ENCODE data around the gene ADAMTS17. TPM values are rescaled to one million over a fixed set of nuclear protein-coding genes. Genes with fewer than 3 reads are reported as not detected.

The ADAMTS17 gene
- total and polyA plus RNA-seq, 2 experiments from 2014 or later: 3.7 to 4.4 TPM

DNA sequence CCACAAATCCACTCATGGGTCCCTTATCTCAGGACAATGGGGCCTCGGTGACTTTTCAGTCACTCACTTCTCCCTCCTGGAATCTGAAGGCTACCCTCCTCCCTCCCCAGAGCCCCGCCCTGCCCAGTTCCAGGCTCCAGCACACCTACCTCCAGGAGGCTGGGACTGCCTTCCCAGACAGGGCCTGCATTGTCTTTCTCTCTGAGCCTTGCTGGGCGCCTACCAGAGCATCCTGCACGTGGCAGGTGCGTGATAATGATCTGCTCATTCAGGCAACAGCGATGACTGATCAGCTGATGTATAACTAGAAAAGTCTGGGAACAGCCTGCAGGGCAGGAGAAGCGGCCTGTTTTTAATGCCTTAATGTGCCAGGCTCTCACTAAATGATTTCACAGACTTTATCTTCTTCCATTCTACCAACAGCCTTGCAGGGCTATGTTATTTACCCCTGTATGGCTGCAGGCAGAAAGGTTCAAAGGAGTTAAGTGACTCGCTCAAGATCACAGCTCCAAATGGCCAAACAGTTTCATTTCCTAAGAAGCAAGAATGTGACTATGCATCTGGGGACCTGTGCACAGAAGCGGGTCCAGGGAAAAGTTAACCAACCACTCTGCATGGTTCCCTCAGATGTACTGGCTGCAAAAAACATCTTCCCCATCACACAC lies 6.3 kb downstream of the ADAMTS17 start:
- H3K4me2 ChIP-seq: no peak overlapping the region
- H3K4me1 ChIP-seq (ENCODE audit: insufficient read depth): no peaks in the 10 kb centered on the region
- 69% methylated on average over 9 of the region's 9 CpGs for WGBS (ENCODE audit: low lambda C conversion rate, missing lambda C conversion rate)
- H4K20me1 ChIP-seq (ENCODE audit: insufficient read depth, poor library complexity, severe bottlenecking): no peaks in the 10 kb centered on the region
- H3K27me3 ChIP-seq: no peaks in the 10 kb centered on the region
- H3K4me3 ChIP-seq: no peak overlapping the region
- no peak for TF ChIP-seq CTCF (IDR thresholded peaks at IDR 0.05; ENCODE audit: poor library complexity)
- TF ChIP-seq EZH2phosphoT487 (IDR thresholded peaks at IDR 0.05; ENCODE audit: low read depth, severe bottlenecking, unreplicated experiment): no peak
- no peak for TF ChIP-seq EZH2 (IDR thresholded peaks at IDR 0.05; ENCODE audit: borderline replicate concordance)
- no peak overlapping the region for H3K27ac ChIP-seq
- no peak overlapping the region for H2AFZ ChIP-seq
- no peaks in the 10 kb centered on the region for H3K9me3 ChIP-seq (ENCODE audit: low read depth)
- H3K9me2 ChIP-seq (replicated peaks; ENCODE audit: insufficient read depth): no peaks in the 10 kb centered on the region
- no peaks in the 10 kb centered on the region for H3K79me2 ChIP-seq
- no peaks in the 10 kb centered on the region for H3K36me3 ChIP-seq (replicated peaks; ENCODE audit: insufficient read depth, low read depth)
- no peak for DNase-seq (ENCODE audit: low spot score)

GRCh38 chr15:100334905-100335304 lies 6.9 kb downstream of the ADAMTS17 start:
- 71% methylated on average over 11 of the region's 11 CpGs for WGBS (ENCODE audit: low lambda C conversion rate, missing lambda C conversion rate)

DNA sequence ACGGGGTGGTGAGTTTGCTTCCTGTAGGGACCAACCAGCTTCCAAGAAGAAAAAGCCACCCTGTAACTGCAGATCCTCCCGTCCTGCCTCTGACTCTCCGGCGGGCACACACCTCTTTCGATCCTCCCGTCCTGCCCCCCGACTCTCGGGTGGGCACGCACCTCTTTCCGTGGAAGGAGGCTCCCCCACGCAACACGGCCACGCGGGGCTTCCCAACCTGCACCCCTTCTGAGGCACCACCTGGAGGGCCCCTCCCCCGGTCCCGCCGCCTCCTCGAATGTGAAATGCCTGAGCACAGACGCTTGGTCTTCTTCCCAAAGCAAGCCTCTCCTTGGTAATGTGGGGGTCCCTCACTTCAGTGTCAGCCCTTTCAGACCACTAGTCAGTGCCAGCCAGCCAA lies 7.3 kb downstream of the ADAMTS17 start:
- H3K4me2 ChIP-seq: no peak overlapping the region
- TF ChIP-seq CTCF (IDR thresholded peaks at IDR 0.05; ENCODE audit: poor library complexity) (no peak), EZH2phosphoT487 (IDR thresholded peaks at IDR 0.05; ENCODE audit: low read depth, severe bottlenecking, unreplicated experiment) (no peak), EZH2 (IDR thresholded peaks at IDR 0.05; ENCODE audit: borderline replicate concordance) (no peak)

More at GRCh38 chr15:100334905-100335304, 6.9 kb downstream of the ADAMTS17 start:
- TF ChIP-seq EZH2phosphoT487 (IDR thresholded peaks at IDR 0.05; ENCODE audit: low read depth, severe bottlenecking, unreplicated experiment) (no peak), EZH2 (IDR thresholded peaks at IDR 0.05; ENCODE audit: borderline replicate concordance) (no peak), CTCF (IDR thresholded peaks at IDR 0.05; ENCODE audit: poor library complexity) (no peak)
- DNase-seq (ENCODE audit: low spot score): no peak
- H3K79me2 ChIP-seq: no peaks in the 10 kb centered on the region
- no peak overlapping the region for H3K27ac ChIP-seq
- H3K27me3 ChIP-seq: no peaks in the 10 kb centered on the region
- H3K4me2 ChIP-seq: no peak overlapping the region
- no peaks in the 10 kb centered on the region for H3K36me3 ChIP-seq (replicated peaks; ENCODE audit: insufficient read depth, low read depth)
- H2AFZ ChIP-seq: no peak overlapping the region
- no peaks in the 10 kb centered on the region for H3K4me1 ChIP-seq (ENCODE audit: insufficient read depth)
- no peaks in the 10 kb centered on the region for H3K9me2 ChIP-seq (replicated peaks; ENCODE audit: insufficient read depth)
- H4K20me1 ChIP-seq (ENCODE audit: insufficient read depth, poor library complexity, severe bottlenecking): no peaks in the 10 kb centered on the region
- no peaks in the 10 kb centered on the region for H3K9me3 ChIP-seq (ENCODE audit: low read depth)
- H3K4me3 ChIP-seq: no peak overlapping the region

More for the DNA sequence above, 7.3 kb downstream of the ADAMTS17 start:
- Histone ChIP-seq H3K4me3 (no peak overlapping the region), H3K36me3 (replicated peaks; ENCODE audit: insufficient read depth, low read depth) (no peaks in the 10 kb centered on the region), H3K9me3 (ENCODE audit: low read depth) (no peaks in the 10 kb centered on the region), H3K79me2 (no peaks in the 10 kb centered on the region), H2AFZ (no peak overlapping the region), H3K4me1 (ENCODE audit: insufficient read depth) (no peaks in the 10 kb centered on the region), H4K20me1 (ENCODE audit: insufficient read depth, poor library complexity, severe bottlenecking) (no peaks in the 10 kb centered on the region), H3K27me3 (no peaks in the 10 kb centered on the region), H3K9me2 (replicated peaks; ENCODE audit: insufficient read depth) (no peaks in the 10 kb centered on the region), H3K27ac (no peak overlapping the region)
- 86% methylated on average over 15 of the region's 19 CpGs for WGBS (ENCODE audit: low lambda C conversion rate, missing lambda C conversion rate)
- DNase-seq (ENCODE audit: low spot score): no peak

Data from hepatocyte (in vitro differentiated cells).